GM18873 (cell line): Measurements from ENCODE around the gene IGFBP1.
"Not testable (repeated sequence)": the region's sequence is repeated elsewhere in the genome, so short reads cannot be mapped to it uniquely, and the experiment has no call there.

ENCODE experiments used
- ATAC-seq: cut with Tn5 transposase; IDR thresholded peaks from one replicate; pipeline ENCODE4 v1.9.1; 2021; ENCODE audit warnings: mild to moderate bottlenecking, moderate library complexity, moderate number of reproducible peaks; ENCODE audit not compliant: unreplicated experiment, low FRiP score

Gene IGFBP1

GRCh38 chr7:45924283-45924682 lies 36.0 kb downstream of the IGFBP1 start:
- no peak for ATAC-seq

GRCh38 chr7:45927721-45928120 lies 39.4 kb downstream of the IGFBP1 start:
- ATAC-seq: no peak

GRCh38 chr7:45930967-45931366 lies 42.7 kb downstream of the IGFBP1 start:
- ATAC-seq: no peak

GRCh38 chr7:45937301-45937700 lies 49.0 kb downstream of the IGFBP1 start:
- no peak for ATAC-seq

- no peak for ATAC-seq
Measured at GRCh38 chr7:45937862-45938261, 49.6 kb downstream of the IGFBP1 start.

GRCh38 chr7:45938626-45939302 lies 50.5 kb downstream of the IGFBP1 start:
- ATAC-seq: no peak

GRCh38 chr7:45939574-45939973 lies 51.3 kb downstream of the IGFBP1 start:
- no peak for ATAC-seq

- not testable (repeated sequence) for ATAC-seq
Measured at GRCh38 chr7:45940237-45940781, 52.0 kb downstream of the IGFBP1 start.

- ATAC-seq: no peak
Measured at GRCh38 chr7:45940939-45941338, 52.7 kb downstream of the IGFBP1 start.
